OCI-LY7 (cell line): ENCODE measurements around the gene MYOZ1. TPM values are rescaled to one million over a fixed set of nuclear protein-coding genes. Genes with fewer than 3 reads are reported as not detected.

Experiments used
- BruUV-seq: library from RNA; stranded (reverse); fragments of 400-500 nt; replicated peaks from 2 replicates; lab custom pipeline; 2021; lab: Mats Ljungman, UMichigan
- CTCF ChIA-PET: fragments of 300-600 bp; sonication (Branson Sonifier 250); formaldehyde crosslinking; loops from one replicate; lab custom pipeline; 2022; ENCODE audit warnings: antibody characterized with exemption; ENCODE audit not compliant: unreplicated experiment; lab: Charles Lee
- POLR2A ChIA-PET: fragments of 300-600 bp; sonication (Branson Sonifier 250); formaldehyde crosslinking; loops from one replicate; lab custom pipeline; 2022; ENCODE audit warnings: antibody characterized with exemption; lab: Charles Lee
- DNase-seq: peaks from one replicate; pipeline ENCODE4 v3.0.0-alpha.2; 2015; ENCODE audit warnings: low spot score
- H2AFZ ChIP-seq: fragments of 200-600 bp; sonication (generic), shearing (Covaris generic); 2 replicates; pipeline ENCODE4 v1.6.1; 2014; ENCODE audit warnings: mild to moderate bottlenecking, antibody characterized with exemption, low read length, moderate library complexity
- H3K27ac ChIP-seq: fragments of 200-600 bp; sonication (generic); 2 replicates; pipeline ENCODE4 v1.5.1; 2014; ENCODE audit warnings: mixed run types, low read depth, mild to moderate bottlenecking, moderate library complexity, low read length, inconsistent platforms; ENCODE audit not compliant: poor library complexity, severe bottlenecking
- H3K36me3 ChIP-seq: fragments of 200-600 bp; sonication (generic); 2 replicates; pipeline ENCODE4 v1.6.1; 2014; ENCODE audit warnings: mild to moderate bottlenecking, antibody characterized with exemption, low read length, moderate library complexity, mixed read lengths; ENCODE audit not compliant: insufficient read depth
- H3K4me1 ChIP-seq: fragments of 200-600 bp; sonication (generic); 2 replicates; pipeline ENCODE4 v1.5.1; 2014; ENCODE audit warnings: mild to moderate bottlenecking, low read length; ENCODE audit not compliant: insufficient read depth, poor library complexity, severe bottlenecking
- H3K4me2 ChIP-seq: fragments of 200-600 bp; sonication (generic); 2 replicates; pipeline ENCODE4 v1.6.1; 2014; ENCODE audit warnings: mild to moderate bottlenecking, low read length
- H3K4me3 ChIP-seq: fragments of 200-600 bp; sonication (generic); 2 replicates; pipeline ENCODE4 v1.5.1; 2014; ENCODE audit warnings: mild to moderate bottlenecking, low read depth, low read length; ENCODE audit not compliant: poor library complexity, severe bottlenecking
- H3K79me2 ChIP-seq: fragments of 200-600 bp; sonication (generic); 2 replicates; pipeline ENCODE4 v1.6.1; 2016; ENCODE audit warnings: low read depth, mild to moderate bottlenecking, low read length, moderate library complexity, mixed read lengths; ENCODE audit not compliant: insufficient read depth
- H3K9me2 ChIP-seq: fragments of 200-600 bp; sonication (generic); 2 replicates; pipeline ENCODE4 v1.6.1; 2016; ENCODE audit warnings: mild to moderate bottlenecking, low read length, mixed read lengths; ENCODE audit not compliant: insufficient read depth
- H3K9me3 ChIP-seq: fragments of 200-600 bp; sonication (generic); 2 replicates; pipeline ENCODE4 v1.6.1; 2014; ENCODE audit warnings: mild to moderate bottlenecking, mixed run types, low read length, mixed read lengths
- H4K20me1 ChIP-seq: fragments of 200-600 bp; sonication (generic); 2 replicates; pipeline ENCODE4 v1.6.1; 2014; ENCODE audit warnings: mild to moderate bottlenecking, antibody characterized with exemption, low read length, moderate library complexity, mixed read lengths; ENCODE audit not compliant: insufficient read depth
- CTCF ChIP-seq: fragments of 200-600 bp; sonication (generic); conservative IDR thresholded peaks from 2 replicates; pipeline ENCODE4 v1.5.1; 2014; ENCODE audit warnings: mild to moderate bottlenecking, antibody characterized with exemption, low read length, moderate library complexity, mixed read lengths
- EZH2phosphoT487 ChIP-seq: fragments of 200-600 bp; sonication (generic); IDR thresholded peaks from 2 replicates; pipeline ENCODE4 v1.6.1; 2018; ENCODE audit warnings: low read depth, borderline replicate concordance, mild to moderate bottlenecking, mixed run types, antibody characterized with exemption, low read length, moderate library complexity, mixed read lengths
- intact Hi-C: fragments of 100-400 bp; cut with micrococcal nuclease; formaldehyde crosslinking; loops from one replicate; pipeline ENCODE4 v1.10.0; 2022; ENCODE audit not compliant: unreplicated experiment
- total RNA-seq, 2 experiments: library from RNA; depleted of rRNA in 1 of 2; stranded (reverse); fragments of >200 nt in 1 of 2; shearing (Covaris generic) in 1 of 2; gene quantifications; 2 replicates each; pipeline ENCODE4 v1.2.3, GENCODE V29; 2014 to 2022

MYOZ1 gene
- total RNA-seq, 2 experiments from 2014 or later = not detected

- Histone ChIP-seq H4K20me1 (no peaks in the 10 kb centered on the region), H3K79me2 (no peaks in the 10 kb centered on the region), H3K27ac (no peak overlapping the region), H3K9me2 (no peaks in the 10 kb centered on the region), H3K36me3 (no peaks in the 10 kb centered on the region), H3K9me3 (no peaks in the 10 kb centered on the region), H3K4me2 (no peak overlapping the region), H2AFZ (peak overlapping the region; percentile 23; the same call in 1 of the 2 replicates), H3K4me1 (peaks cover 5% of the 10 kb centered on the region), H3K4me3 (no peak overlapping the region)
- TF ChIP-seq EZH2phosphoT487 (no peak), CTCF (no peak)
- intact Hi-C loops = no loop called here
- DNase-seq = no peak
- ChIA-PET POLR2A (interaction anchor here (0.5 to 1.9 kb wide), 6 partner anchors 15 to 1271 kb away, joined by 3 to 5 read pairs (median 3); no protein-coding TSS in a partner anchor), CTCF (interaction anchor here (2.4 kb wide), 1 partner anchor 113 kb away, joined by 9 read pairs; no protein-coding TSS in a partner anchor)
- BruUV-seq = no TSS peak
These were observed 2.1 kb upstream of the MYOZ1 start for GRCh38 chr10:73643362-73643761.

DNA sequence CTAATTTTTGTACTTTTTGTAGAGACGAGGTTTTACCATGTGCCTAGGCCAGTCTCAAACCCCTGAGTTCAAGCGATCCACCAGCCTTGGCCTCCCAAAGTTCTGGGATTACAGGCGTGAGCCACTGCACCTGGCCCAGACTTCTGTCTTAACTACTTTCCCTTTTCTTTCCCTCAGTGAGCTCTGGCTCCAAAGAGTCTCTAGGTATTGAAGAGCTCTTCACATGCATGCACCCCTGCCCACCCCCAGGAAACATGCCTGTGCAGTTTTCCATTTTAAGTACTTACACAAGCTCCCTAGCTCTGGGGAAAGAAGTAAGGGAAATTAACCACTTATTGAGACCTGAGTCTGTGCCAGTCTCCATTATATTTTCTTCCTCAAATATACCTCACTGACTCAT is 2.0 kb downstream of the MYOZ1 start:
- CTCF ChIA-PET = no interaction called here
- no TSS peak for BruUV-seq

More for the DNA sequence above, 2.0 kb downstream of the MYOZ1 start:
- DNase-seq = no peak
- Histone ChIP-seq H4K20me1 (no peaks in the 10 kb centered on the region), H3K27ac (no peak overlapping the region), H3K79me2 (no peaks in the 10 kb centered on the region), H3K36me3 (no peaks in the 10 kb centered on the region), H3K4me2 (no peak overlapping the region), H3K4me3 (no peak overlapping the region), H3K4me1 (peaks cover 5% of the 10 kb centered on the region), H2AFZ (no peak overlapping the region), H3K9me3 (no peaks in the 10 kb centered on the region), H3K9me2 (no peaks in the 10 kb centered on the region)
- intact Hi-C loops = no loop called here
- TF ChIP-seq EZH2phosphoT487 (no peak), CTCF (no peak)
- POLR2A ChIA-PET = no interaction called here
